ENCODE measurements around the gene TRIM43. TPM values are rescaled to one million over a fixed set of nuclear protein-coding genes. Genes with fewer than 3 reads are reported as not detected.
"Not testable (repeated sequence)": the region's sequence is repeated elsewhere in the genome, so short reads cannot be mapped to it uniquely, and the experiment has no call there.

The TRIM43 gene
- not detected in 2 replicates for total RNA-seq (2012; rRNA removed)
- not detected in 2 replicates for polyA plus RNA-seq (2012; rRNA removed)
- polyA plus RNA-seq (2012; cell fraction: cytosol; rRNA removed): not detected in 2 replicates
- polyA plus RNA-seq (2012; cell fraction: nucleus; rRNA removed; ENCODE audit: low replicate concordance): not detected in 2 replicates
- Bru-seq, nascent RNA: not detected
- not detected for BruChase-seq, experiment 1, labeled RNA remaining after a 6-hour chase
- not detected for BruChase-seq, experiment 2, labeled RNA remaining after a 2-hour chase
- long read RNA-seq: 0 reads

GRCh38 chr2:95591701-95592100, at the start of gene TRIM43:
Gene TRIM43 (plus strand): TSS chr2:95592001. CDS start chr2:95594024, 2,023 bp downstream.
- H3K56ac ChIP-seq (ENCODE audit: extremely low read depth, insufficient read depth, low read length); H3K27me3 ChIP-seq (ENCODE audit: control insufficient read depth, insufficient read depth, low read length); H3K14ac ChIP-seq (replicated peaks; ENCODE audit: low read depth, low read length); H3K18ac ChIP-seq (ENCODE audit: low read depth, low read length); H3K4ac ChIP-seq (ENCODE audit: low read depth, low read length); DNase-seq; H4K5ac ChIP-seq (ENCODE audit: low read depth, low read length); dilution Hi-C loops (cut with HindIII; ENCODE audit: low sequenced_read_pairs, unreplicated experiment); H4K91ac ChIP-seq (ENCODE audit: insufficient read depth, low read depth, low read length); H4K8ac ChIP-seq (ENCODE audit: low read depth in 2 of 2, low read length in 2 of 2); H3K4me2 ChIP-seq (ENCODE audit: low read depth, low read length); POLR2A ChIA-PET (ENCODE audit: unreplicated experiment); H3K79me1 ChIP-seq (ENCODE audit: low read depth in 1 of 2, low read length in 2 of 2); H3K9me1 ChIP-seq (ENCODE audit: insufficient read depth, low read length); H4K20me1 ChIP-seq (ENCODE audit: insufficient read depth, low read length); BruUV-seq (replicated peaks); H2BK15ac ChIP-seq (ENCODE audit: low read depth, low read length); H2AK5ac ChIP-seq (ENCODE audit: low read depth, low read length); H2AFZ ChIP-seq (replicated peaks; ENCODE audit: low read length, poor library complexity); H3K4me3 ChIP-seq (ENCODE audit: insufficient read depth, low read depth, low read length); H3K36me3 ChIP-seq (ENCODE audit: control insufficient read depth, insufficient read depth, low read length); CTCF ChIA-PET; H3K9ac ChIP-seq (ENCODE audit: low read depth, low read length); H2BK5ac ChIP-seq (ENCODE audit: low read depth, low read length, poor library complexity, severe bottlenecking); in situ Hi-C loops (cut with MboI; ENCODE audit: low sequenced_read_pairs); ATAC-seq (ENCODE audit: low read depth); H2AK9ac ChIP-seq (replicated peaks; ENCODE audit: low read depth, low read length, poor library complexity); H3K27ac ChIP-seq (ENCODE audit: insufficient read depth, low read length); H2BK20ac ChIP-seq (ENCODE audit: low read depth, low read length); H3K9me3 ChIP-seq (ENCODE audit: control insufficient read depth, insufficient read depth, low read length); H2BK120ac ChIP-seq (ENCODE audit: low read depth, low read length); intact Hi-C loops (cut with micrococcal nuclease); H3K4me1 ChIP-seq (ENCODE audit: control insufficient read depth, insufficient read depth, low read length); H3K23ac ChIP-seq (ENCODE audit: low read depth, low read length): not testable (repeated sequence)
- WGBS, 2 experiments (ENCODE audit: extremely low coverage in 2 of 2, insufficient read length in 1 of 2): no CpG with 5 or more reads among the region's 4 CpGs

Data from IMR-90 (cell line).